Limb (tissue), 2 donors: ENCODE results near the gene UBL7.
"Not testable (repeated sequence)": the region's sequence is repeated elsewhere in the genome, so short reads cannot be mapped to it uniquely, and the experiment has no call there.

Source experiments
- DNase-seq, 2 donors: peaks; one replicate each; pipeline ENCODE4 v3.0.0-alpha.2; 2016; ENCODE audit errors: extremely low spot score in 2 of 2

Gene UBL7

DNA sequence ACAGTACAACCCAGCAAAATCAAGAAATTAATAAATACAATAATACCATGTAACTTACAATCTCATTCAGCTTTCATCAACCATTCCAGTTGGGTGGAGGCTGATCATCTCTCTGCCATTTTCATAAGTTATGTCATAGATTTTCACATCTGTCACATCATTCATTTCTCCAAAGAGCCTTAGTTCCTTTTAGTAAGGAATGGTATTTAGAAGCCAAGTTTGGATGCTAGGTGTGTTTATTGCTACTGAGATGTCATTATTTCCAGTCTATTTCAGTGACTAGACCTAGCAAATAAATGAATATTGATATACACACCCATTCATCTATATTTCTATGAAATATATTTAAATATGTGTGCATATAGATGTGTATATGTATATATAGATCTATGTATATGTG is 2.7 kb upstream of the UBL7 start:
- DNase-seq: no peak

DNA sequence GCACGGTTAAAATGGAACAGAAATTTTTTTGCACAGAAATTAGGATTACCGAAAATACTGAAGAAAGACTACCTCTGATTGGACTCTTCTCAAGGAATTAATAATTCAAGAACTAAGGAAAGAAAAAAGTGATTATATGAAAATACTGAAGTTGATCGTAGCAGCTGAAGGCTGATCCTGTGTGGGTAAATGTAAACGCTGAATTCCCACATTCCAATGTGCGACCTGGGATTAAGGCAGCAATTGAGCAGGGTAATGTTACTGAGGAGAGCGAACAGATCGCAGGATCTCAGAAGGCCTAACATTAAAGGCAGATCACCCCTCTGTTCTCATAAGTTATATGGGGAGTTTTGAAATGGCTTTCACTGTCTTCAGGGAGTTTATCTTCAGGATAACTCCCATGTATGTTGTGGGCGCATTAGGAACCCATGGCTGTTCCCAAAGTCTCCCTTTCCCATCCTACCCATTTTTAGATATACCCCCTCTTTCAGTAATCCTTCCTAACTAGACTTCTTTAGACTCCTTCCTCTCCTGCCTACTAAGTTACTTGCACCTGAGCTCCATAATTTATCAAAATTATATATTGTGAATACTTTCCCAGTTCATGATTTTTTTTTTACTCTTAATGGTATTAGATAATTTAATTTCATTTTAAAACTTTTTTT is 1.0 kb upstream of the UBL7 start:
- no peak for DNase-seq

DNA sequence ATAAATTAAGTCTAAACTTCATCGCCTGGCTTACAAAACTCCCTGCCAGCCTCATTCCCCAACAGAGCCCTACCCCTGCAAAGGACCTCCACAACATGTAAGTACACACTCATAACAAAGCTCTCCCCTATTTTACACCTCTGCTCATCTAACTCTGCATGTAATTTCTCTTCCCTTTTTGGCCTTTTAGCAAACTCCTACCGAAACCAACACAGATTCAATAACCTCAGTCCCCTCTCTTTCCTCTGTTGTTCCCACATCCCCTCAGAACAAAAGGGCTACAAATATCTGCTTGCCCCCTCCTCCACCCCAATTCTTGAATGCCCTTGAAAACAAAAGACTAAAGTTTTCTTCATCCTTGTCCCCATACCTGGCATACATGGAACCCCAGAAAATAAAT is 662 bp downstream of the UBL7 start:
- DNase-seq: no peak

DNA sequence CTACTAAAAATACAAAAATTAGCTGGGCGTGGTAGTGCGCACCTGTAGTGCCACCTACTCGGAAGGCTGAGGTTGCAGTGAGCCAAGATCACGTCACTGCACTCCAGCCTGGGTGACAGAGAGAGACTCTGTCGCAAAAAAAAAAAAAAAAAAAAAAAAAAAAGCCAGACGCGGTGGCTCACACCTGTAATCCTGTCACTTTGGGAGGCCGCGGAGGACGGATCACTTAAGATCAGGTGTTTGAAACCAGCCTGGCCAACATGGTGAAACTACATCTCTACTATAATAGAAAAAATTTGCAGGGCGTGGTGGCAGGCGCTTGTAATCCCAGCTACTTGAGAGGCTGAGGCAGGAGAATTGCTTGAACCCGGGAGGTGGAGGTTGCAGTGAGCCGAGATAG is 1.2 kb downstream of the UBL7 start:
- DNase-seq: not testable (repeated sequence)

DNA sequence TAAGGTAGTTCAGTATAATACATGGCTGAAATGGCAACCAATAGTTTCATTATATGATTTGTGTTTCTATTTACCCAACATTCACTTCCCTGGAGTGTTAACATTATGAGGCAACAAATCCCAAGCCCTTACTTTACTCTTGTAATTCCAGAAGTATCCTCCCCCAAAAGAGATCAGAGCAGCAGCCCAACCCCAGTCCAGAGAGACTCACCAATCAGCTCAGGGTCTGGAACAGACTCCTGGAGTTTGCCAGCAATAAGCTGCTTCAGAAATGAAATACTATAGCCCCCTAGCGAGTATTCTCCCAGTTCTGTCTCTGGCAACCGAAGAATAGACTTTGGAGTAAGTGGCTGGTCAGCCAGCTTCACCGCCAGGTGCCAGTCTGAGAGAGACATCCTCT is 2.5 kb downstream of the UBL7 start:
- DNase-seq: no peak

DNA sequence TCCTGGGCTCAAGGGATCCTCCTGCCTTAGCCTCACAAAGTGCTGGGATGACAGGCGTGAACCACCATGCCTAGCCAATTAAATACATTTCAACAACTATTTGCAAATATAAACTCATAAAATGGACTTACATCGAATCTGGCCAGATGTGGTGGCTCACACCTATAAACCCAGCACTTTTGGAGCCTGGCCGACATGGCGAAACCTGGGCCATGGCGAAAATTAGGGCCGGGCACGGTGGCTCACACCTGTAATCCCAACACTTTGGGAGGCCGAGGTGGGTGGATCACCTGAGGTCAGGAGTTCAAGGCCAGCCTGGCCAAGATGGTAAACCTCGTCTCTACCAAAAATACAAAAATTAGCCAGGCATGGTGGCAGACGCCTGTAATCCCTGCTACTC is 3.9 kb downstream of the UBL7 start:
- DNase-seq: not testable (repeated sequence)

DNA sequence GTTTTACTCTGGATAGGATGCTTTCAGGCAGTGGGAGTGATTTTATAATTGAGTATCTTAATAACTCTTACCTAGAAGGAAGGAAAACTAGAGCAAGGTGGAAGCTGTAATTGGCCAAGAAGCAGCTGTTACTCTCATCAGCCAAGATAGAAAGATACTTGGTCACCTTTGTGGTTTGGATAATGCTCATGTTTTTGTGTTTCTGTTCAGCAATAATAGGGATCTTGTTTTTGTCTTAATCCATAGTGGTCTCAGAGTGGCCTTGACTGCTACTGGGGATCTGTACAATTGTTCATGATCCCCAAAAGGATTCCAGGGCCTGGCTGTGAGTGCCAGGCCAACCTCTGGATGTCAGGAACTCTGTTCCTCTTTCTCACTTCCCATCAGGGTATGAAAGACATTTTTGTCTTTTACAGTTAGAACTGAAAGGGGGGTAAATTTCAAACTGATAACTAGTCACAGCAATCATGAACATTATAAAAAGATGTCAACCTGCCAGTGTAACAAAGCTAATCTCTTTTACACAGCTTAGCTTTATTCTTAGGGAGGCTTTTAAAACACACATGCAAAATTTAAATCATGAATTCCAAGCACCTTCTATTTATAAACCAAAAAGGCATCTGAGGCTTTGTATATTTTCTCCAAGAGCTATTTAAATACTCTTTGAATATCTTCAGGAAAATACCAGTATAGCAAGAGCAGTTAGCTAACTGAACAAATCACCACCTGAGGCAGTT is 6.0 kb downstream of the UBL7 start:
- no peak for DNase-seq

DNA sequence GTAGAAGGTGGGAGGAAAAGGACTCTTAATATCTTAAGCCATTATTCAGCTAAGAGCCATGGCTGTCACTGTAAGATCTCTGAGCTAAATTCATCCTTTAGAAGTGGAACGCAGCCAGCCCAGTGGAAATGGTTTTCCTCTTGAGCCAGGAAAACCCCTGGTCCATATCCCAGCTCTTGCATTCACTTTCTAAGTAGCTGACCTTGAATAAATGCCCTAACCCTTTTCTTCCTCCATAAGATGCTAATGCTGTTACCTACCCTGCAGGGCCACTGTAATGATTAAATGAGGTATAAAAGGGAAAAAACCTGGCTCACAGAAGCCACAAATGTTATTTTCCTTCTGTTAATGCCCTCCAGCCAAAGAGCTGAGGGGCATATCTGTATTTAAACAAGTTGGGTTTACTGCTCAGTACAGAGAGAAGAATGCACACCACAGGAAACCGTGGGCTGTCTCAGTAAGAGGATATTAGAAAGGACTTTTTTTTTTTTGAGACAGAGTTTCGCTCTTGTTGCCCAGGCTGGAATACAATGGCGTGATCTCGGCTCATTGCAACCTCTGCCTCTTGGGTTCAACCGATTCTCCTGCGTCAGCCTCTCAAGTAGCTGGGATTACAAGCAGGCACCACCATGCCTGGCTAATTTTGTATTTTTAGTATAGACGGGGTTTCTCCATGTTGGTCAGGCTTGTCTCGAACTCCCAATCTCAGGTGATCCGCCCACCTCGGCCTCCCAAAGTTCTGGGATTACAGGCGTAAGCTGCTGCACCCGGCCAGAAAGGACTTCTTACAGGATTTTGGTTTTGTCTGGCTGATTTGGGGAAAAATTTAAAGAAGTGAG is 6.8 kb downstream of the UBL7 start:
- no peak for DNase-seq

DNA sequence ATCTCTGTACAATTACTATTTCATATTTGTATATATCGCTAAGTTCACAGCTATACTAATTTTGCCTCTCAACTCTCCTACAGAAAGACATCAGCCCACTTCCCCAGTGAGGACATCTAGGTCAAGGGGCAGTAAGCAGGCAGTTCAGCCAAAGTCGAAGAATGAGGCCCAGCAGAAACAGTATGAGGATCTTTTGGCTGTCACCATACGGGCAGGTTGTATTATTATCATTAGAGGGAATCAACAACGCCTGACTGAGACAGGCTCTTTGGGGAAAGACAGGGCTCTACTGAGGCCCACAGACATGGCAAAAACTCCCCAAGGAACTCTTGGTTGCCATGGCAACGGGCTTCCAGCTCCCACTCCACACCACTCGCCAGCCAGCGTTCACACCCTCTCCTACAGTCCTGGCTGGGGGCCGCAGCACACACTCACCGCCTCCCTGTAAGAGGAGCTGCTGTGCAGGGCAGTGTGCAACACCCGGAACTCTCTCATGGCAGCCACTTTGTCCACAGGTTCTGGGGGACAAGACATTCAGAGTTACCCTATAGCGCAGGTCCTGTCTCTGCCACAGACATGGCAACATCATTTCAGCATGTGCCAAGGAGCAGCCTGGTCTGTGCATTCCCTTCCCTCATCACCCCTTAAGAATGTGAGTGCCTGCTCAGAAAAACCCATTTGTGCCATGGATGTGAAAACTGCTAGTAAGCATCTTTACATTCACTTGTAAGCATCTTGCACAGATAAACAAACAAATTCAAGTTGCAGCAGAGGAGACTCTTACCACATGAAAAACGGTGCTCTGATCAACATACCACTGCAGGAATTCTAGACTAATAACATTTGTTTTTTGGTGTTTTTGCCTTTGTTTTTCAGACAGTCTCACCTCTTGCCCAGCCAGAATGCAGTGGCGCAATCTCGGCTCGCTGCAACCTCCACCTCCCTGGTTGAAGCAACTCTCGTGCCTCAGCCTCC is 8.8 kb downstream of the UBL7 start:
- no peak for DNase-seq

DNA sequence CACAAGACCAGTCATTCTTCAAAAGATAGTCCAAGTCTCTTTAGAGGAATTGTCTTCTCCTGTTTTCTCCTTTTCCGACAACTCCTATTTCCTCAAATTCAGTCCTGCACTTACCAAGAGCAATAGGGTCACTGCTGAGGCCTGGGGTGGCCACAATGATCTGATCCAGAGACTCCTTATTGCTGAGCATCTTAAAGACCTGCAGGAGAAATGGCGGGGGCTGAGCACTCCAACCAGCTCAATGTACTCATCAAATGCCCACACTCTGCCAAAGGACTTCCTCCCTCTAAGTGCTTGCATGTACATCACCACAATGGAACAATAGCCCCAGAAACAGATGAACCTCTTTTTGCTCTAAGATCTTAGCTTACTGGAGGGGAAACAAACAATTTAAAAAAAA is 9.6 kb downstream of the UBL7 start:
- no peak for DNase-seq

DNA sequence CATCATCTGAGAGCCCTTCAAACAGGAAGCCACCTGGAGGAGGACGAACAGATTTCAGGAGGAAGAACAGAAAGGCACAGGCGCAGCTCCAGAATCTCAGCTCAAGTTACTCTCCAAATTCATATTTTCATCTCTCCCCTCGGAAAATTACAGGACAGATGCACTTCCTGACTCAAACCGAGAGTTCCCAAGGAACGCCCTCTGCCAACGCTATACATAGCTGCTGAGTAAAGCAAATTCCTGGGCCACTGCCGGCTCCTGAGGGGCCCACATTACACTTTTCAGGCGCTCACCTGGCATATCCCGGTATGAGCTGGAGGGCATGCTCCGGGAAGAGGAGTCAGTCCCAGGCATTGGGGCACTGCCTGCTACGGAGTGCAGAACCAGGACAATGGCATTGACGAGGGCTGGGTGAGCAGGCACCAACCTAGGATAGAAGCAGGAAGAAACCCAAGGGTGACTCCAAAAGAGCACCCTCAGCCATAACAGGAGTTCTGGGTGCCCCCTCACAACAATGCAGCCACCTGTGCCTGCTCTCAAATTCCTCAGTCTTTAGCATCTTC is 11.2 kb downstream of the UBL7 start:
- no peak for DNase-seq

DNA sequence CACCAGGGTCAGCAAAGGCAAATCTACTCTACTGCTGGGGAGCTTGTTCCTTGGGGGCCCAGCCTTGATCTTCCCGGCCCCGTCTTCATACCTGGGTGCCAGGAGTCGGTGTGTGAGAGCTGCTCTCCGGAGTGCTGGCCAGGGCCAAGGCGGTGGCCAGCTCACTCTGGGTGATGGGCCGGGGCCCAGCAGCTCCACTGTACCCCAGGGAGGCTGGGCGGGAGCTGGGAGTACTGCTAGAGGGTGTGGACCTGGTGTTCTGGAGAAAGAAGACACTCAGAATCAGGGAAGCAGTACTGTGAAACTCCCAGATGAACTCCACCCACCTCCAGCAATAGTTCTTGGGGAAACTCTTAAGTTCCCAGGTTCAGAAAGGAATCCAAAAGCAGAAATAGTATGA is 11.9 kb downstream of the UBL7 start:
- no peak for DNase-seq

DNA sequence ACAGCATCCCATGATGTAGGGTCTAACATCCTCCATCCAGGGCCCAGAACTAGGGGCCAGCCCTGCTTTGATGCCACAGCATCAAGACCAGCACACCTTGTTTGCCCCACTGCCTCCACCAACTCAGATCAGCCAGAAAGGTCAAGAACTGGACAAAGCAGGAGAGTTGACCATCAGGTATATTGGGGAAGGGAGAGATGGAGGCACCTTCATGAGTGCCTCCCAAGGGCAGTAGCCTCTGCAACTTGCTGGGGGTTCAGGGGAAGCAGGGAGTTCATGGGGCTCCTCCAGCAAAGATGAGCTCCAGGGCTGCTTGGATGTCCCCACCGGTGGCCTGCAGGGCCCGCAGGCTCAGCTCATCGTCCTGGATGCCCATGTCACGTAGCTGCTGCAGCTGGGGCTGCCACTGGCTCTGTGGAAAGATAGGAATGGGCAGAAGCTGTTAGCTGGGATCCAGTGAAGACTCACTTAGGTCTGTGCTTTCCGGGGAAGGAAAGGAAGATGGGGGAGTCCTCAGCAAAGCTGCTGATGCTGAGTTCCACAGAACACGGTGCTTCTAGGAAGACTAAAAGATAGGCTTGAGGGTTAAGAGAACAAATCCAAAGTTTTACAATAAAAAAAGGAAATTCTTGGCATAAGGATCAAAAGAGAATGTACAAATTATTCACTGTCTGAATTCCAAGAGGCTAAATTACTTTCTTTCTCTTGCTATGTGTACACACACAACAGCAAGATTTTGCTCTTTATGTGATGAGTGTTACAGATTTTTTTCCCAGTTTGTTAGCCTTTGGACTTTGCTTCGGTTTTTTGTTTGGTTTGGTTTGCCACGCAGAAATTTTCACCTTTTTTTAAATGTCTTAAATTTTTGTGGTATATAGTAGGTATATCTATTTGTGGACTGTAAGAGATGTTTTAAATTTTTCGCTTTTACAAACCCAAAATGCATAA is 14.9 kb downstream of the UBL7 start:
- DNase-seq: no peak

DNA sequence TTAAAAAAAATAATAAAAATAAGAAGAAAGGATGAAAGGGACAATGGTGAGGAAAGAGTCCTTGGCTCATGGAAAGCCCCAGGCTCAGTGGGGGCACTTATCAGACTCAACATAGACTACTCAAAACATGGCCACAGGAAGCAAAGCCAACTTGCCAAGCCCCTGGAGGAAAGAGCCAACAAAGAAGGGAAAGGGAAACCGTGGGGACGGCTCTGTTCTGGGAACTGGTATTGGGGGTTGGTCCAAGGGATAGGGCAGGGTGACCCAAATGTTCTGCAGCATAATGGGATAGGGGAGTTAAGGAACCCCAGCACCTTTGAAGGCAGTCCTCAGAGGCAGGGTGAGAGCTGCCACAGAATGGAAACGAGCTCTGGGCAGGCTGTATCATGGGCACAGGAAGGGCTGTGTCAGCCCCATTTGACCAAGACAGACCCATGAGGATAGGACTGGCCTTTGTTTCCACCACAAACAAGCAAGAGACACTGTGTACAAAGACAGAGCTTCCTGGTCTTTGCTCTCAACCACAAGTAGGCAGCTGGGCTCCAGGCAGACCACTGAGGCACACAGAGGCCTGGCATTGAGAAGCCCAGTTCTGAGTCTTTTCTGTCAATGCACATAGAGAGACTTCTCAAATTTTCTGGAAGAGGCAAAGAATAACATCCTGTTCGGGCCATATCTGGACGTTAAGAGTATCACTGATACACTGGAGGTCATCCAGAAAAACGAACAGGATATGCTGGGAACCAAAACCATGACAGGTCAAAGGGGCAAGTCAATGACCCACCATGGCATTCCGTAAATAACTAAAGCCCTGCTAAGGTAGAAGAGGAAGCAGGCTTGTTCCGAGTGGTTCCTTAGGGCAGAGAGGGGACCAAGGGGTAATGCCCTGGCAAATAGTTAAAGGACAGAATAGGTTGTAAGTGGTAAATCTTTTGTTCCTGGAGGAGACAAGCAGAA is 16.6 kb downstream of the UBL7 start:
- no peak for DNase-seq

DNA sequence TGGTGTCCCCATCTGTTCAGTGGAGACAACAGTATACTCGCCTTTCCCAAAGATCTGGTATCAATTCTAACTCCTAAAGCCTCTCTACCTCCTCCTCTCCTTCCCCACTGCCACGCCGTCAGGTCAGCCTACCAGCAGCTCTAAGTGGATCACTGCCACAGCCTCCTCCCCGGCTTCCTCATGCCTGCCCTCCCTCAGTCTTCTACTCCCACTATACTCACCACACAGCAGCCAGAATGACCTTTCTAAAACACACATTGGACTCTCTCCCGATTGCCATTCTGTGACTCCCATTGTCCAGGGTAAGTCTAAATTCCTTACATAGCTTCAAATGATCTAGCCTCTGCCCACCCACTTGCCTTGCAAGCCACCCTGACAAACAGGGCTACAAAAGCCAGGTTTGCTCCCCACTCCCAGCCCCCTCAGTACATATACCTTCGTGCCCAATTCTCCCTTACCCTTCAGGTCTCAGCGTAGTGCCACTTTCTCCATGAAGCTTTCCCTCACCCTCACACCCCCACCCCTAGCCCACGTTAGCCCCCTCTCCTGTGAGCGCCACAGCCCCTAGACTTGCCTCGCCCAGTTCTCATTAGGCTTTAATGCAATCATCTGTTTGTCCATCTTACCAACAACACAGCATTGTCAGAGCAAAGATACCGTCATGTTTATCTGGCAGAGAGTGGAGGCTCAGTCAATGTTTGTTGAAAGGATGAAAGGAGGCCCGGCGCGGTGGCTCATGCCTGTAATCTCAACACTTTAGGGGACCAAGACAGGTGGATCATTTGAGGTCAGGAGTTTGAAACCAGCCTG is 17.7 kb downstream of the UBL7 start:
- no peak for DNase-seq

DNA sequence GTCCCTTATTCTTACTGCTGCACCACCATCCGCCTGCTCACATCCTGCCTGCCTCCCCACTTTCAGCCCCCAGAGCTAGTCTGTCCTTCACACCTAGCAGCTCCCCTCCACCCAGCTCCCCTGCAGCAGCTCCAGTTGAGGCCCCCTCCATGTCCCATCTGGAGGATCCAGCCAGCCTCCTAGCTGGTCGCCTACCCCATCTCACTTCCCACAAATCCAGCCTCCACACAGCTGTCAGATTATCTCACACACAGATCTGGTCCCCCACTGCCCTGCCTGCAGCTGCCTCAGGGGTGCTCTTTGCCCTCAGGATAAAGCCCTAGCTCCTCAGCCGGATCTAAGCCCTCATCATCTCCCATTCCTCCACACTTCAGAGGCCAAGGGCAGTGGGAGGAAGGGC is 18.4 kb downstream of the UBL7 start:
- DNase-seq: no peak

DNA sequence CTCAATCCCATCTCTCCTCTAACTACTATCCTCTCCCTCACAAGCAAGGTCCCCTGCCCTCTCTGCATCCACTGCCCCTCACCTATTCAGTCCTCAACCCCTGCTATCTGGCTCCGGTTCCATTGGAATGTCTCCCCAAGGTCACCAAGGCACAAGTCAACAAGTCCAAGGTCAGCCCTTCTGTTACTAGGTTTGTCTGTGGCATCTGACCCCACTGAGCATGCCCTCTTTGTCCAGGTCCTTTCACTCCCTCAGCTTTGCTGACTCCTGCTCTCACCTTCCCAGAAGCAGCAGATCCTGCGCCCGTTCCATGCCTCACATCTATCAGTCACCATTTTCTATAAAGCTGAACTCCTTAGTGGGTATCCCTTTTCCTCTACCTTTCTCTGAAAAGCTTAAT is 18.9 kb downstream of the UBL7 start:
- no peak for DNase-seq
